Measurements from ENCODE around the gene KXD1.

DNA sequence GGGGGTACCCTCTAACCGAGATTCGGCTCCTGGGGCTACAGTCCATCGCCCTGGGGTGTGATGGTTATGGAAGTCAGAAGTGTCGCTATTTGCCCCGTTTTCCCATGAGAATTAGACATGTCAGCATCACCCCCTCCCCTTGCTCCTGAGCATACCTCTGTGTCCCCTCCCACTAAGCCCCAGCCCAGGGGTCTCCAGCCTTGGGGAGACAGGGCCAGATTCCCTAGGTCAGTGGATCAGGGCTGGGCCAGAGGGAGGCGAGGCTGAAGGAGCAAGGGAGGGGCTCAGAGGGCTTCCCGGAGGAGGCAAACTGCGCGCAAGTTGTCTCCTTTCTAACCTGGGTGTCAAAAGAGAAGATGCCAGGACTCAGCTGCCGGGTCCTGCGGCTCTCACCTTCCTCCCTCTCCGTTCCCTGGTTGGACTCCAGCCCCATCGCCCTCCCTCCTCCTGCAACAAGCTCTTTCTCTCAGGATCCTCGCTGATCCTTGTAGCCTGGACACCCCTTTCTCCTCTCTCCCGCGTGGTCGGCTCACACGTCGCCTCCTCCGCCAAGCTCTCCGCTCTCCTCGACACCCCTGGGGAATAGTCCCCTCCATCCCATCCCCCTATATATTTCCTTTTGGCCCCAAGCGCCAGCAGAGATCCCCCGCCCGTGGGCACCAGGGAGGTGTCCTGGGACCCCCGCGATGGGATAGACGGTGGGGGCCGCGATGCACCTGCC lies 54.5 kb downstream of the KXD1 start:
- TF ChIP-seq, protein P1, sequence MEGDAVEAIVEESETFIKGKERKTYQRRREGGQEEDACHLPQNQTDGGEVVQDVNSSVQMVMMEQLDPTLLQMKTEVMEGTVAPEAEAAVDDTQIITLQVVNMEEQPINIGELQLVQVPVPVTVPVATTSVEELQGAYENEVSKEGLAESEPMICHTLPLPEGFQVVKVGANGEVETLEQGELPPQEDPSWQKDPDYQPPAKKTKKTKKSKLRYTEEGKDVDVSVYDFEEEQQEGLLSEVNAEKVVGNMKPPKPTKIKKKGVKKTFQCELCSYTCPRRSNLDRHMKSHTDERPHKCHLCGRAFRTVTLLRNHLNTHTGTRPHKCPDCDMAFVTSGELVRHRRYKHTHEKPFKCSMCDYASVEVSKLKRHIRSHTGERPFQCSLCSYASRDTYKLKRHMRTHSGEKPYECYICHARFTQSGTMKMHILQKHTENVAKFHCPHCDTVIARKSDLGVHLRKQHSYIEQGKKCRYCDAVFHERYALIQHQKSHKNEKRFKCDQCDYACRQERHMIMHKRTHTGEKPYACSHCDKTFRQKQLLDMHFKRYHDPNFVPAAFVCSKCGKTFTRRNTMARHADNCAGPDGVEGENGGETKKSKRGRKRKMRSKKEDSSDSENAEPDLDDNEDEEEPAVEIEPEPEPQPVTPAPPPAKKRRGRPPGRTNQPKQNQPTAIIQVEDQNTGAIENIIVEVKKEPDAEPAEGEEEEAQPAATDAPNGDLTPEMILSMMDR (IDR thresholded peaks at IDR 0.05): no peak
- TF ChIP-seq POLR2A (IDR thresholded peaks at IDR 0.05): no peak
